ENCODE data around the gene ANKRD45.

DNA sequence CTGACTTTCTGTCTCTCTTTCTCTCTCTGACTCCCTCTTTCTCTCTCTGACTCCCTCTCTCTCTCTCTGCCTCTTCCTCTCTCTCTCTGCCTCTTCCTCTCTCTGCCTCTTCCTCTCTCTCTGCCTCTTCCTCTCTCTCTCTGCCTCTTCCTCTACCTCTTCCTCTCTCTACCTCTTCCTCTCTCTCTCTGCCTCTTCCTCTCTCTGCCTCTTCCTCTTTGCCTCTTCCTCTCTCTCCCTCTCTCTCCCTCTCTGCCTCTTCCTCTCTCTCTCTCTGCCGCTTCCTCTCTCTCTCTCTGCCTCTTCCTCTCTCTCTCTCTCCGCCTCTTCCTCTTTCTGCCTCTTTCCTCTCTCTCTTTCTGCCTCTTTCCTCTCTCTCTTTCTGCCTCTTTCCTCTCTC, 18.6 kb upstream of the ANKRD45 start:
- TF ChIP-seq POLR2A (IDR thresholded peaks at IDR 0.05): no peak
- TF ChIP-seq, protein P1, sequence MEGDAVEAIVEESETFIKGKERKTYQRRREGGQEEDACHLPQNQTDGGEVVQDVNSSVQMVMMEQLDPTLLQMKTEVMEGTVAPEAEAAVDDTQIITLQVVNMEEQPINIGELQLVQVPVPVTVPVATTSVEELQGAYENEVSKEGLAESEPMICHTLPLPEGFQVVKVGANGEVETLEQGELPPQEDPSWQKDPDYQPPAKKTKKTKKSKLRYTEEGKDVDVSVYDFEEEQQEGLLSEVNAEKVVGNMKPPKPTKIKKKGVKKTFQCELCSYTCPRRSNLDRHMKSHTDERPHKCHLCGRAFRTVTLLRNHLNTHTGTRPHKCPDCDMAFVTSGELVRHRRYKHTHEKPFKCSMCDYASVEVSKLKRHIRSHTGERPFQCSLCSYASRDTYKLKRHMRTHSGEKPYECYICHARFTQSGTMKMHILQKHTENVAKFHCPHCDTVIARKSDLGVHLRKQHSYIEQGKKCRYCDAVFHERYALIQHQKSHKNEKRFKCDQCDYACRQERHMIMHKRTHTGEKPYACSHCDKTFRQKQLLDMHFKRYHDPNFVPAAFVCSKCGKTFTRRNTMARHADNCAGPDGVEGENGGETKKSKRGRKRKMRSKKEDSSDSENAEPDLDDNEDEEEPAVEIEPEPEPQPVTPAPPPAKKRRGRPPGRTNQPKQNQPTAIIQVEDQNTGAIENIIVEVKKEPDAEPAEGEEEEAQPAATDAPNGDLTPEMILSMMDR (IDR thresholded peaks at IDR 0.05 in 4 of 5, conservative IDR thresholded peaks at IDR 0.05 in 1 of 5): no peak

Measured in gastrocnemius medialis (tissue), 4 donors.